Panc1 (cell line): ENCODE data around the gene CDK5. TPM values are rescaled to one million over a fixed set of nuclear protein-coding genes. Genes with fewer than 3 reads are reported as not detected.

Source experiments
- ATAC-seq: fragments of 200-7000 bp; cut with Tn5 transposase; 2 replicates; pipeline ENCODE4 v1.9.1; 2020; ENCODE audit warnings: mild to moderate bottlenecking, moderate library complexity
- BruUV-seq: library from RNA; stranded (reverse); fragments of 400-500 nt; replicated peaks from 2 replicates; lab custom pipeline; 2021; lab: Mats Ljungman, UMichigan
- CTCF ChIA-PET: fragments of 300-600 bp; sonication (Branson Sonifier 250); formaldehyde crosslinking; loops from one replicate; lab custom pipeline; 2022; ENCODE audit warnings: antibody characterized with exemption; lab: Charles Lee
- POLR2A ChIA-PET: fragments of 300-600 bp; sonication (Branson Sonifier 250); formaldehyde crosslinking; loops from one replicate; lab custom pipeline; 2022; ENCODE audit warnings: antibody characterized with exemption; lab: Charles Lee
- DNase-seq: peaks from one replicate; pipeline ENCODE4 v3.0.0-alpha.2; 2010; ENCODE audit warnings: low read depth, low spot score
- H3K27ac ChIP-seq: 2 replicates; pipeline ENCODE4 v1.5.1; 2011; ENCODE audit warnings: mild to moderate bottlenecking, low read length, inconsistent platforms
- H3K27me3 ChIP-seq: fragments of 200-500 bp; sonication (Bioruptor generic); 2 replicates; pipeline ENCODE4 v1.6.0; 2014; ENCODE audit warnings: low read length, inconsistent platforms; ENCODE audit not compliant: control insufficient read depth, insufficient read depth
- H3K36me3 ChIP-seq: fragments of 200-500 bp; sonication (Bioruptor generic); 2 replicates; pipeline ENCODE4 v1.5.1; 2014; ENCODE audit warnings: inconsistent platforms, mild to moderate bottlenecking, low read length, moderate library complexity; ENCODE audit not compliant: control insufficient read depth, insufficient read depth
- H3K4me1 ChIP-seq: 2 replicates; pipeline ENCODE4 v1.5.1; 2011; ENCODE audit warnings: inconsistent platforms, mild to moderate bottlenecking, low read length, moderate library complexity; ENCODE audit not compliant: control insufficient read depth, insufficient read depth
- H3K4me3 ChIP-seq, 2 experiments: 2 replicates each; pipeline ENCODE4 v1.5.1; 2011 to 2012; ENCODE audit warnings: low read depth in 2 of 2, low read length in 2 of 2, mild to moderate bottlenecking in 2 of 2, inconsistent platforms in 1 of 2, moderate library complexity in 1 of 2
- H3K9me3 ChIP-seq: fragments of 200-500 bp; sonication (Bioruptor generic); 2 replicates; pipeline ENCODE4 v1.5.1; 2014; ENCODE audit warnings: low read depth, mild to moderate bottlenecking, inconsistent platforms, low read length, moderate library complexity; ENCODE audit not compliant: control insufficient read depth, insufficient read depth
- POLR2AphosphoS5 ChIP-seq: IDR thresholded peaks from 2 replicates; pipeline ENCODE4 v1.6.1; 2012; ENCODE audit warnings: mild to moderate bottlenecking, low read depth, low read length, moderate library complexity
- SIN3A ChIP-seq: IDR thresholded peaks from 2 replicates; pipeline ENCODE4 v1.6.1; 2012; ENCODE audit warnings: low read depth, mild to moderate bottlenecking, low read length, moderate library complexity, borderline replicate concordance; ENCODE audit not compliant: insufficient read depth
- TCF7L2 ChIP-seq: IDR thresholded peaks from 2 replicates; pipeline ENCODE4 v1.6.1; 2011; ENCODE audit warnings: mild to moderate bottlenecking, low read depth, low read length, inconsistent platforms
- in situ Hi-C: cut with HindIII; loops from 2 replicates; pipeline ENCODE4 v1.10.0; 2016; ENCODE audit warnings: low sequenced_read_pairs, low pct_unique_long_range_greater_than_20kb
- intact Hi-C: fragments of 100-400 bp; cut with micrococcal nuclease; formaldehyde crosslinking; loops from one replicate; pipeline ENCODE4 v1.10.0; 2022; ENCODE audit not compliant: unreplicated experiment
- total RNA-seq: library from RNA; stranded (reverse); gene quantifications from one replicate; pipeline ENCODE4 v1.2.1, GENCODE V29; 2021; ENCODE audit not compliant: unreplicated experiment
- TF ChIP-seq, protein P1 (sequence below), 2 experiments: IDR thresholded peaks; 2 replicates each; pipeline ENCODE4 v1.6.1; 2011 to 2012; ENCODE audit warnings: low read depth in 2 of 2, control low read depth in 1 of 2, low read length in 1 of 2, mild to moderate bottlenecking in 1 of 2, moderate library complexity in 1 of 2; ENCODE audit not compliant: insufficient read depth in 1 of 2
- TF ChIP-seq, protein P2 (sequence below): fragments of 450-650 bp; IDR thresholded peaks from 2 replicates; pipeline ENCODE4 v1.5.1; 2017; ENCODE audit warnings: mild to moderate bottlenecking

The CDK5 gene
- total RNA-seq, 1 experiment from 2014 or later, result 25.6 TPM

DNA sequence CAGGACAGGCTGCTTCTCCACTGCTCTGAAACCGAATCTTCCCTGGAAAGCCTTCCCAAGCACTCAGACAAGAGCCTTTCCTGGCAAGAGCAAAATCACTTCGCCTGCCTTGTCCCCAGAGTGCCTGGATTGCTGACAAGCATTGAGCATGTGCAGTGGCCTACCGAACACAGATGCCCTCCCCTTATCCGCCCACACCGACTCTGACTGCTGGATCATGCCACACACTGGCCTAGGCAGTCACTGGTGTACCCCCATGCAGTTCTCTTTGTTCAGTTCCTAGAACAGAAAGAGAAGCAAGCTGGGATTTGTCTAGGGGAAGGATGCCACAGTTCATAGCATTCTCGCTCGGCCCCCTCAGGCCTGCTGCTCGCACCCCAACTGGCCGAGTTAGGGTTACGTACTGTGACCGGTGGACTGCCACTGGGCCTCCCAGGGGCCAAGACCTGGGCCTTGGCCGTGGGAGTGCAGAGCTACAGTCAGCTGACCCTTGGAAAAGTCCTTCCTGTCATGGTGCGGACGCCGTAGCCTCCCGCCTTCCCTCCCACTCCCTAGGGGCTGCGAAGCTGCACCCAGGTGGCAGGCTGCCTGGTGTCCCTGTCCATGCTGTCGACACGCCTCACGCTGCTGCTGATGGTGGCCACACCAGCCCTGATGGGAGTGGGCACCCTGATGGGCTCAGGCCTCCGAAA is 22.5 kb downstream of the CDK5 start:
- intact Hi-C loops, result no loop called here
- ChIA-PET POLR2A (no interaction called here), CTCF (no interaction called here)
- ATAC-seq (no peak), DNase-seq (no peak)
- in situ Hi-C loops, result no loop called here
- Histone ChIP-seq H3K4me1 (peaks cover 15% of the 10 kb centered on the region), H3K4me3 (no peak overlapping the region), H3K9me3 (no peaks in the 10 kb centered on the region), H3K27me3 (no peaks in the 10 kb centered on the region), H3K27ac (no peak overlapping the region), H3K36me3 (no peaks in the 10 kb centered on the region)
- TF ChIP-seq, protein P1, sequence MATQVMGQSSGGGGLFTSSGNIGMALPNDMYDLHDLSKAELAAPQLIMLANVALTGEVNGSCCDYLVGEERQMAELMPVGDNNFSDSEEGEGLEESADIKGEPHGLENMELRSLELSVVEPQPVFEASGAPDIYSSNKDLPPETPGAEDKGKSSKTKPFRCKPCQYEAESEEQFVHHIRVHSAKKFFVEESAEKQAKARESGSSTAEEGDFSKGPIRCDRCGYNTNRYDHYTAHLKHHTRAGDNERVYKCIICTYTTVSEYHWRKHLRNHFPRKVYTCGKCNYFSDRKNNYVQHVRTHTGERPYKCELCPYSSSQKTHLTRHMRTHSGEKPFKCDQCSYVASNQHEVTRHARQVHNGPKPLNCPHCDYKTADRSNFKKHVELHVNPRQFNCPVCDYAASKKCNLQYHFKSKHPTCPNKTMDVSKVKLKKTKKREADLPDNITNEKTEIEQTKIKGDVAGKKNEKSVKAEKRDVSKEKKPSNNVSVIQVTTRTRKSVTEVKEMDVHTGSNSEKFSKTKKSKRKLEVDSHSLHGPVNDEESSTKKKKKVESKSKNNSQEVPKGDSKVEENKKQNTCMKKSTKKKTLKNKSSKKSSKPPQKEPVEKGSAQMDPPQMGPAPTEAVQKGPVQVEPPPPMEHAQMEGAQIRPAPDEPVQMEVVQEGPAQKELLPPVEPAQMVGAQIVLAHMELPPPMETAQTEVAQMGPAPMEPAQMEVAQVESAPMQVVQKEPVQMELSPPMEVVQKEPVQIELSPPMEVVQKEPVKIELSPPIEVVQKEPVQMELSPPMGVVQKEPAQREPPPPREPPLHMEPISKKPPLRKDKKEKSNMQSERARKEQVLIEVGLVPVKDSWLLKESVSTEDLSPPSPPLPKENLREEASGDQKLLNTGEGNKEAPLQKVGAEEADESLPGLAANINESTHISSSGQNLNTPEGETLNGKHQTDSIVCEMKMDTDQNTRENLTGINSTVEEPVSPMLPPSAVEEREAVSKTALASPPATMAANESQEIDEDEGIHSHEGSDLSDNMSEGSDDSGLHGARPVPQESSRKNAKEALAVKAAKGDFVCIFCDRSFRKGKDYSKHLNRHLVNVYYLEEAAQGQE (IDR thresholded peaks at IDR 0.05; ENCODE audit: insufficient read depth in 1 of 2, low read depth in 2 of 2, low read length in 1 of 2), result no peak
- TF ChIP-seq SIN3A (no peak), TCF7L2 (no peak), POLR2AphosphoS5 (no peak)
- TF ChIP-seq, protein P2, sequence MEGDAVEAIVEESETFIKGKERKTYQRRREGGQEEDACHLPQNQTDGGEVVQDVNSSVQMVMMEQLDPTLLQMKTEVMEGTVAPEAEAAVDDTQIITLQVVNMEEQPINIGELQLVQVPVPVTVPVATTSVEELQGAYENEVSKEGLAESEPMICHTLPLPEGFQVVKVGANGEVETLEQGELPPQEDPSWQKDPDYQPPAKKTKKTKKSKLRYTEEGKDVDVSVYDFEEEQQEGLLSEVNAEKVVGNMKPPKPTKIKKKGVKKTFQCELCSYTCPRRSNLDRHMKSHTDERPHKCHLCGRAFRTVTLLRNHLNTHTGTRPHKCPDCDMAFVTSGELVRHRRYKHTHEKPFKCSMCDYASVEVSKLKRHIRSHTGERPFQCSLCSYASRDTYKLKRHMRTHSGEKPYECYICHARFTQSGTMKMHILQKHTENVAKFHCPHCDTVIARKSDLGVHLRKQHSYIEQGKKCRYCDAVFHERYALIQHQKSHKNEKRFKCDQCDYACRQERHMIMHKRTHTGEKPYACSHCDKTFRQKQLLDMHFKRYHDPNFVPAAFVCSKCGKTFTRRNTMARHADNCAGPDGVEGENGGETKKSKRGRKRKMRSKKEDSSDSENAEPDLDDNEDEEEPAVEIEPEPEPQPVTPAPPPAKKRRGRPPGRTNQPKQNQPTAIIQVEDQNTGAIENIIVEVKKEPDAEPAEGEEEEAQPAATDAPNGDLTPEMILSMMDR, result no peak
- no TSS peak for BruUV-seq

DNA sequence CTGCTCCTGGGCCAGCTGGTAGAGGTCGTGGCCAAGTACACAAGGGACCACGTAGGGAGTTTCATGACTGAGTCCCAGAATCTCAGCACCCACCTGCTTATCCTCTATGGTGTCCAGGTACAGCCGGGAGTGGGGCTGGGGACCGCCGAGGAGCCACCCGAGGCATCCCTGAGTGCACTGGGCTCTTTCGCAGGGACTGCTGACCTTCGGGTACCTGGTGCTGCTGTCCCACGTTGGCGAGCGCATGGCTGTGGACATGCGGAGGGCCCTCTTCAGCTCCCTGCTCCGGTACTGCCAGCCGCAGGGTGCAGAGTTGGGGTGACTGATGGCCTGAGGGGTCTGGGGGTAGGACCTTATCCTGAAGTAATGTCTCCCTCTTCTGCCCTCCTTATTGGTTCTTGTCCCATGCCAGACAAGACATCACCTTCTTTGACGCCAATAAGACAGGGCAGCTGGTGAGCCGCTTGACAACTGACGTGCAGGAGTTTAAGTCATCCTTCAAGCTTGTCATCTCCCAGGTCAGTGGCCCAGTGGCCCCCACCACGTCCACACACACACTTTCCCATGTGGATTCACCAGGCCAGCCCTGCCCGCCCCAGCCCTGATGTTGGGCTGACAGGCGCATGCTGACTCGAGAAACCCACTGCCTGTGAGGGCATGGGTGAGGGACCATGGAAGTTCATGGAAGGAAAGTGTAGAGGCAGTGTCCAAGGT is 23.2 kb downstream of the CDK5 start:
- H3K4me1 ChIP-seq, result peaks cover 11% of the 10 kb centered on the region
- H3K4me3 ChIP-seq, result no peak overlapping the region
- in situ Hi-C loops (no loop called here), intact Hi-C loops (no loop called here)
- no peaks in the 10 kb centered on the region for H3K9me3 ChIP-seq
- POLR2A ChIA-PET, result no interaction called here
- no peaks in the 10 kb centered on the region for H3K36me3 ChIP-seq
- ATAC-seq (no peak), DNase-seq (no peak)
- CTCF ChIA-PET, result no interaction called here
- TF ChIP-seq, protein P1 (IDR thresholded peaks at IDR 0.05; ENCODE audit: insufficient read depth in 1 of 2, low read depth in 2 of 2, low read length in 1 of 2), result no peak
- TF ChIP-seq TCF7L2, result no peak
- no peak for TF ChIP-seq SIN3A
- TF ChIP-seq, protein P2, result no peak
- no peak for TF ChIP-seq POLR2AphosphoS5
- H3K27ac ChIP-seq, result no peak overlapping the region
- BruUV-seq, result no TSS peak
- no peaks in the 10 kb centered on the region for H3K27me3 ChIP-seq
